ENCODE data around the gene TSC2. TPM values are rescaled to one million over a fixed set of nuclear protein-coding genes. Genes with fewer than 3 reads are reported as not detected.
"Not testable (repeated sequence)": the region's sequence is repeated elsewhere in the genome, so short reads cannot be mapped to it uniquely, and the experiment has no call there.

Gene TSC2
- total RNA-seq, 2 experiments from 2014 or later = 112 to 115 TPM

GRCh38 chr16:2117960-2118722 lies 70.4 kb downstream of the TSC2 start:
- CTCF ChIA-PET; H3K27ac Mint-ChIP-seq; DNase-seq; H3K36me3 Mint-ChIP-seq (ENCODE audit: low read depth); POLR2A ChIA-PET; H3K27me3 Mint-ChIP-seq; H3K4me3 Mint-ChIP-seq; H3K4me1 Mint-ChIP-seq; H3K9me3 Mint-ChIP-seq: not testable (repeated sequence)

GRCh38 chr16:2121325-2121724 lies 73.5 kb downstream of the TSC2 start:
- not testable (repeated sequence) for H3K27me3 Mint-ChIP-seq; H3K9me3 Mint-ChIP-seq; H3K4me3 Mint-ChIP-seq; H3K36me3 Mint-ChIP-seq (ENCODE audit: low read depth); H3K4me1 Mint-ChIP-seq; H3K27ac Mint-ChIP-seq; DNase-seq
- ChIA-PET POLR2A (interaction anchor here (0.7 kb wide), 1 partner anchor 14 kb away, joined by 7 read pairs; the partner anchor contains the start of gene PKD1), CTCF (interaction anchor here (1.8 kb wide), 1 partner anchor 12 kb away, joined by 3 read pairs; no protein-coding TSS in a partner anchor)

GRCh38 chr16:2121853-2122252 lies 74.1 kb downstream of the TSC2 start:
- DNase-seq = no peak
- CTCF ChIA-PET = interaction anchor here (1.8 kb wide), 1 partner anchor 13 kb away, joined by 3 read pairs; no protein-coding TSS in a partner anchor
- H3K27me3 Mint-ChIP-seq = no peaks in the 10 kb centered on the region
- H3K9me3 Mint-ChIP-seq = no peaks in the 10 kb centered on the region
- no peaks in the 10 kb centered on the region for H3K36me3 Mint-ChIP-seq (ENCODE audit: low read depth)
- peaks cover 2% of the 10 kb centered on the region for H3K4me1 Mint-ChIP-seq
- no peak overlapping the region for H3K4me3 Mint-ChIP-seq
- POLR2A ChIA-PET = interaction anchor here (0.7 kb wide), 1 partner anchor 14 kb away, joined by 7 read pairs; the partner anchor contains the start of gene PKD1
- no peak overlapping the region for H3K27ac Mint-ChIP-seq

GRCh38 chr16:2122429-2122828 lies 74.6 kb downstream of the TSC2 start:
- no peak overlapping the region for H3K27ac Mint-ChIP-seq
- POLR2A ChIA-PET = no interaction called here
- H3K36me3 Mint-ChIP-seq (ENCODE audit: low read depth) = no peaks in the 10 kb centered on the region
- peaks cover 2% of the 10 kb centered on the region for H3K4me1 Mint-ChIP-seq
- H3K27me3 Mint-ChIP-seq = no peaks in the 10 kb centered on the region
- CTCF ChIA-PET = interaction anchor here (1.8 kb wide), 1 partner anchor 13 kb away, joined by 3 read pairs; no protein-coding TSS in a partner anchor
- H3K4me3 Mint-ChIP-seq = no peak overlapping the region
- no peak for DNase-seq
- H3K9me3 Mint-ChIP-seq = no peaks in the 10 kb centered on the region

- H3K4me3 Mint-ChIP-seq; H3K27ac Mint-ChIP-seq; CTCF ChIA-PET; H3K4me1 Mint-ChIP-seq; H3K36me3 Mint-ChIP-seq (ENCODE audit: low read depth); H3K9me3 Mint-ChIP-seq; H3K27me3 Mint-ChIP-seq; DNase-seq; POLR2A ChIA-PET: not testable (repeated sequence)
Observed at GRCh38 chr16:2122934-2123683, 75.3 kb downstream of the TSC2 start.

GRCh38 chr16:2123706-2124376 lies 76.1 kb downstream of the TSC2 start:
- H3K27me3 Mint-ChIP-seq; H3K27ac Mint-ChIP-seq; H3K36me3 Mint-ChIP-seq (ENCODE audit: low read depth); POLR2A ChIA-PET; DNase-seq; H3K4me3 Mint-ChIP-seq; CTCF ChIA-PET; H3K4me1 Mint-ChIP-seq; H3K9me3 Mint-ChIP-seq: not testable (repeated sequence)

- CTCF ChIA-PET; H3K9me3 Mint-ChIP-seq; H3K4me3 Mint-ChIP-seq; POLR2A ChIA-PET; DNase-seq; H3K27me3 Mint-ChIP-seq; H3K36me3 Mint-ChIP-seq (ENCODE audit: low read depth); H3K27ac Mint-ChIP-seq; H3K4me1 Mint-ChIP-seq: not testable (repeated sequence)
Observed at GRCh38 chr16:2124377-2124693, 76.5 kb downstream of the TSC2 start.

- H3K9me3 Mint-ChIP-seq; H3K27ac Mint-ChIP-seq; H3K27me3 Mint-ChIP-seq; H3K4me1 Mint-ChIP-seq; POLR2A ChIA-PET; H3K4me3 Mint-ChIP-seq; CTCF ChIA-PET; DNase-seq; H3K36me3 Mint-ChIP-seq (ENCODE audit: low read depth): not testable (repeated sequence)
Observed at GRCh38 chr16:2124694-2125444, 77.1 kb downstream of the TSC2 start.

- H3K27me3 Mint-ChIP-seq; H3K4me3 Mint-ChIP-seq; DNase-seq; POLR2A ChIA-PET; H3K9me3 Mint-ChIP-seq; H3K27ac Mint-ChIP-seq; CTCF ChIA-PET; H3K4me1 Mint-ChIP-seq; H3K36me3 Mint-ChIP-seq (ENCODE audit: low read depth): not testable (repeated sequence)
Observed at GRCh38 chr16:2125609-2126008, 77.8 kb downstream of the TSC2 start.

GRCh38 chr16:2126161-2126743 lies 78.5 kb downstream of the TSC2 start:
- H3K4me1 Mint-ChIP-seq; H3K36me3 Mint-ChIP-seq (ENCODE audit: low read depth); H3K27ac Mint-ChIP-seq; H3K4me3 Mint-ChIP-seq; POLR2A ChIA-PET; H3K27me3 Mint-ChIP-seq; DNase-seq; H3K9me3 Mint-ChIP-seq: not testable (repeated sequence)
- CTCF ChIA-PET = interaction anchor here (0.6 kb wide), 1 partner anchor 212 kb away, joined by 3 read pairs; no protein-coding TSS in a partner anchor

GRCh38 chr16:2126928-2127556 lies 79.3 kb downstream of the TSC2 start:
- POLR2A ChIA-PET; H3K4me1 Mint-ChIP-seq; H3K9me3 Mint-ChIP-seq; H3K4me3 Mint-ChIP-seq; H3K27ac Mint-ChIP-seq; DNase-seq; H3K27me3 Mint-ChIP-seq; H3K36me3 Mint-ChIP-seq (ENCODE audit: low read depth): not testable (repeated sequence)
- CTCF ChIA-PET = interaction anchor here (0.6 kb wide), 1 partner anchor 212 kb away, joined by 3 read pairs; no protein-coding TSS in a partner anchor

GRCh38 chr16:2127630-2128280 lies 80.0 kb downstream of the TSC2 start:
- H3K27me3 Mint-ChIP-seq; H3K4me3 Mint-ChIP-seq; CTCF ChIA-PET; H3K9me3 Mint-ChIP-seq; H3K4me1 Mint-ChIP-seq; H3K36me3 Mint-ChIP-seq (ENCODE audit: low read depth); POLR2A ChIA-PET; DNase-seq; H3K27ac Mint-ChIP-seq: not testable (repeated sequence)
